NCI-H460 (cell line): ENCODE measurements around the gene SMIM20. TPM values are rescaled to one million over a fixed set of nuclear protein-coding genes. Genes with fewer than 3 reads are reported as not detected.

Experiments
- DNase-seq: peaks from one replicate; pipeline ENCODE4 v3.0.0-alpha.2; 2016; ENCODE audit warnings: low read depth; ENCODE audit errors: extremely low read depth
- total RNA-seq: library from RNA; depleted of rRNA; stranded (reverse); fragments of >200 nt; shearing (Covaris generic); gene quantifications from 2 replicates; pipeline ENCODE4 v1.2.3, GENCODE V29; 2014

Gene SMIM20
- total RNA-seq, 1 experiment from 2014 or later, result 77.6 TPM

DNA sequence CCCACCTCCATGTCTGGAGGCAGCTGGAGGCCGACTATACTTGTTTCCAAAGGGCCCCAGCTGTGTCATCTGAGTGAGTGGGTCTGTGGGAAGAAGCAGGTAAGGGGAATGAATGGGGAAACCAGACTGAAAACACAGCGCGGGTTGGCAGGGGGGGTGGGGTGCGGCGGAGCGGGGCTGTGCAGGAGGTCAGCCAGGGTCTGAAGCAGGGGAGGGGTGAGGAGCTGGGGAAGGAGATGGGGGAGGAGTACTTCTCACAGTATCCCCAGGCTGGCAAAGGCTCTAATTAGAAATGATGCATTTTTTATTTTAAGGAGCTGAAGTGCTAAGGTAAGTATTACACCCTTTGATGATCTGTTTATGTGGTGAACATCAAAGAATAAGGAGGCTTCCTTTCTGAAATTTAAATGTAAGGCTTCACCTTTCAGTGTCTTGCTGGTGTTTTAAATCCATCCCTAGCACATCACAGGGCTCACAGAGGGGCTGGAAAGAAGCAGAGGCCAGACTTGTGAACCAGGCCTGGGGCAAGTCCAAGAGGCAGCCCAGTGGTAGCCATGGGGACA is 37.5 kb downstream of the SMIM20 start:
- DNase-seq, result no peak

DNA sequence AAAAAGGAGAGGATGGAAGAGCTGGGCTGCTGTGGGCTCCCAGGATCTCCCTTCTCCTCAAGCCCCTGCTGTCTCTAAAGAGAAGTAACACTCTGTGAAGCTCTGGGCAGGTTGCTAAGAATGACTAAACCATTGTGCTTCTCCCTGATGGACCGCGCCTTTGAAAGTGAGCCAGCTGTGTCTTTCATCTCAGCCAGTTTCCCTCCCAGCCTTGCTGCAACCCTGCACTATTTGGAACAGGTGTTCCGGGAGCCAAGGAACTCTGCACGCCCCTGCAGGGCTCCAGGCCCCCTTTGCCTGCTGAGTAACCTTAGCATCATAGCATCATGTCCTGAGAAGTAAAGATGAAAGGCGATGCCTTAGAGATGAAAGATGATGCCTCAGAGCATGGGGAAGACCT is 39.7 kb downstream of the SMIM20 start:
- no peak for DNase-seq

DNA sequence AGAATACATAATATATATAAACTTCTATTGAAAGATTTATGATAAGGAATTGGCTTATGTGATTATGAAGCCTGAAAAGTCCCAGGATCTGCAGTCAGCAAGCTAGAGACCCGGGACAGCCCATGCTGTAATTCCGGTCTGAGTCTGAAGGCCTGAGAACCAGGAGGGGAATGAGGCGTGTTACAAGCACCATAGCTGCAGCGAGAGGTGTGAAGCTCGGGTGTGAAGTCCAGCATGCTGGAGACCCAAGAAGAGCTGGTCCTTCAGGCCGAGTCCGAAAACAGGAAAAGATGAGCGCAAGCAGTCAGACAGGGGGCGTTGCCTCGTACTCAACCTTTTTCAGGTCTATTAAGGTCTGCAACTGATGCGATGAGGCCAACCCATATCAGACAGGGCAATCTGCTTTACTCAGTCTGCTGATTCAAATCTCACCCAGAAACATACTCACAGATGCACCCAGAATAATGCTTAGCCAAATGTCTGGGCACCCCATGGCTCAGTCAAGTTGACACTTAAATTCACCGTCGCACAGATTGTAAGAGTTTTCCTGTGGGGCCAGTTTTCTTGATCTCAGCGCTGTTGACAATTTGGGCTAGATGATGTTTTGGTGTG is 40.4 kb downstream of the SMIM20 start:
- DNase-seq, result no peak

DNA sequence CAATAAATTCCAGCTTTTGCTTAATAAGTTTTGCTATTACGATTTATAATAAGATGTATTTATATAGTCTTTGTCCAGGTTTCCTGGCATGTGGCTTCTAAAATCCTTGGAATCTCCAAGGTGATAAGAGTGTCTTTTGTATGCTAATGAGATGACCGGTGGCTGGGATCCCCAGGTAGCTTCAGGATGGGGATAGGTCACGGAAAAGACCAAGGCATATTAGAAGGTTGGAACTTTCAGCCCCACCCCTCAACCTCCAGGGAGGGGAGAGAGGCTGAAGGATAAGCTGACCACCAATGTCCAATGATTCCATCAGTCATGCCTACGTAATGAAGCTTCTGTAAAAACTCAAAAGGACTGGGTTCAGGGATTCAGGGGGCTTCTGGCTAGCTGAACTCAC is 41.7 kb downstream of the SMIM20 start:
- DNase-seq, result no peak

DNA sequence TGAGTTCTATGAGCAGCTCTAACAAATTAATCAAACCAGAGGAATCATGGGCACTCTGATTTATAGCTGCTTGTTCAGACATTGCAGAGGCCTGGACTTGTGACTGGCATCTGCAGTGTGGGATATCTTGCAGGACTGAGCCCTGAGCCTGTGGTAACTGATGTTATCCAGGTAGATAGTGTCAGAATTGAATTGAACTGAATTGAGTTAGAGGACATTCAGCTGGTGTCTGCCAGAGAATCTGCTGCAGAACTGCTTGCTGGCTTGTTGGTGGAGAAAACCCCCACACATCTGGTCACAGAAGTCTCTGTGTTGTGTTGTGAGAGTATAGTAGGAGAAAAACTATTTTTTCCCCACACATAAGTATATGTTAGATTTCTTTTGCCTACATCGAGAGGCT is 42.2 kb downstream of the SMIM20 start:
- no peak for DNase-seq

DNA sequence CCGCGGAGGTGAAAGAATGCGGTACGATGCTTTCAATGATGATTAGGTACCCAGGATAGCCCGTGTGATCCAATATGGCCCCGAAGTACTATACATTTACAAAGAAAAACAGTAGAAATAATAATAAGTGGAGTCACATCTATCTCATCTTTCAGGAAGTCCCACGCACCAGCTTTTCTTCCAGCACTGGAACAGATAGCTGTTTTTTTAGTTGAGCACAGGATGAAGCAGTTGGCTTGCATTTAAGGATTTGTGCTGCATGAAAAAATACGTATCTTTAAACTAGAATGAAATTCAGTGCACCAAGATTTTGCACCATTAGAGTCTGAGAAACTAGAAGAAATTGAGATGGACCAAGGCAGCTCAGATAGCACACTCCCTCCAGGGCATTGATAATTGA is 44.1 kb downstream of the SMIM20 start:
- DNase-seq, result no peak

DNA sequence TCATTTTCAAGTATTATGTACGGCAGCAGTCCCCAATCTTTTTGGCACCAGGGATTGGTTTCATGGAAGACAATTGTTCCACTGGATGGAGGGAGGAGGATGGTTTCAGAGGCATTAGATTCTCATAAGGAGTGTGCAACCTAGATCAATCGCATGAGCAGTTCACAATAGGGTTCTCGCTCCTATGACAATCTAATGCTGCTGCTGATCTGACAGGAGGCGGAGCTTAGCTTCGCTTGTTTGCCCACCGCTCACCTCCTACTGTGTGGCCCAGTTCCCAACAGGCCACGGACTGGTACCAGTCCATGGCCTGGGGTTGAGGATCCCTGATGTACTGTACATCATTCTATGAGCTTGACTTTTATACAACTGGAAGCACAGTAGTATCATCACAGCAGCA is 48.4 kb downstream of the SMIM20 start:
- DNase-seq, result no peak

DNA sequence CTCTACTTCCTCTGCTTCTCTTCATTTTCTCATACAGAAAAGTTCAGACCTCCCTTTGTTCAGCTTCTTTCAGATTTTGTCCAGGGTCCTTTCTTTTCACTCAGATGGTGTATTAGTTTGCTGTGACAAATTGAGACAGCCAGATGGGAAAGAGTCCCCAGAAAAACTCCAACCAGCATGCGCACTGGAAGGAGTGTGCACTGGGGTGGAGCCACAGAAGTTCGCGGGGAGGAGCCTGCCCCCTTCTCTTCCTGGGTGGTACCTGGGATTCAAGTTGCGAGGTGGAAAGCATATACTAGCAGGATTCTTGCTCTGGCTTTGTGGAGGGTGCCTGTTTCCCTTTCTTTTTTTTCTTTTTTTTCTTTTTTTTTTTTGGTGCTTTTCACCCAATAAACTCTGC is 51.6 kb downstream of the SMIM20 start:
- no peak for DNase-seq

DNA sequence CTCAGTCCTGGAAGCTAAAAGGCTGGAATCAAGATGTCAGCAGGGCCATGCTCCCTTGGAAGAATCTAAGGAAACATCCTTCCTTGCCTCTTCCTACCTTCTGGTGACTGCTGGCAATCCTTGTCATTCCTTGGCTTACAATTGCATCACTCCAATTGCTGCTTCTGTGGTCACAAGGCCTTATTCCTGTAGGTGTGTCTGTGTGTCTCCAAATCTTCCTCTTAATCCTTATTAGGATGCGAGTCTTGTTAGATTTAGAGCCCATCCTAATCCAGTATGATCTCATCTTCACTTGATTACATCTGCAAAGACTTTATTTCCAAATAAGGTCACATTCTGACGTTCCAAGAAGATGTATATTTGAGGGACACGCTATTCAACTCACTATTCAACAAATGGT is 52.2 kb downstream of the SMIM20 start:
- no peak for DNase-seq

DNA sequence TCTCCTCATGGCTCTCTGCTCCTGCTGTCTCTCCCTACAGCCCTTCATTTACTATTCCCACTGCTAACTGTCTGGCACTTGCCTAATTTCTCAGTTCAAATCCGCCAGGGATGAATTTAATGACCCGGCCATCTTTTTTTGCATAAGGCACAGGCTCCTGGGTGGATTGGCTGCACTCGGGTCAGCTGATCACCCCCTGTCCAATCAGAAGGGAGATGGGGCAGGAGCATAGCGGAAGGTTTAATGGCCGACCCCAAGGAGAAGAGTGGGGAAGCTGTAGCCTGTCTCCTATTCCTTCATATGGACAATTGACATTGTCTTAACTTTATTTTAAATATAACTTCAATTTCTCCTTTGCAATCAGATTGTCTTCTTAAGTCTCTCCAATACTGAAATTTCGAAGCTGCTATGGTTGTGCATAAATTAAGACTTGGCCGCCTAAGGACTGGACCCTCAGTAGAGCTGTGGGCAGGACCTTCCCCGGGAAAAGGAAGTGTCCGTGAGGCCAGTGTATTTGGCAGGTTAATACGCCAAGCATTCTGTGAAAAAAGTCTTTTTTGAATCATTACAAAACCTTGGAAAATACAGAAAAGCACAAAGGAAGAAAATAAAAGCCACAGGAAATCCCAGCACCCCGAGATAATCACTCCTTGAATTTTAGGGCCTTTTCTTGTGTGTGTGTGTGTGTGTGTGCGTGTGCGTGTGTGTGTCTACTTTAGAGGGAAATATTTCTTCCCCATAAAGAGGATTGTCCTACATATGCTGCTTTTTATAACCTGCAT is 55.5 kb downstream of the SMIM20 start:
- DNase-seq, result no peak

DNA sequence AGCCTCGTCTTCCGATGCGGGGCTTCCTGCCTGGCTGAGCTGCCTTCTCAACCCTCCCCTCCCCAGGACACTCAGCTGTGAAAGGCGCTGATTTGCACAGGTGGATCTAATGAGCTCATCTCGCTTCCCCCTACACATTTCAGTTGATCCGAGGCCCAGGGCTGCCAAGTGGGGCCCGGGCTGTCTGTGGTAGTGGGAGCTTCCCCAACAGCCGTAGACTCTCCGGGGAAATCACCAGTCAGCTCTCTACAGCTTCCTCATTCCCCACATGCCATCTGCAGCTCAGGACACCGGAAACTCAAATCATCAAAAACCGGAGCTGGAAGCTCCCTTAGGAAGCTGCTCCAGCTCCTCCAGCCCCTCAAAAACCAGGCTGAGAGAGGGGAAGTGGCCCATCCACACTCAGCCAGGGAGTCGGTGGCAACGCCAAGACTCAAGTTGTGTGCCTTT is 56.2 kb downstream of the SMIM20 start:
- DNase-seq, result no peak

DNA sequence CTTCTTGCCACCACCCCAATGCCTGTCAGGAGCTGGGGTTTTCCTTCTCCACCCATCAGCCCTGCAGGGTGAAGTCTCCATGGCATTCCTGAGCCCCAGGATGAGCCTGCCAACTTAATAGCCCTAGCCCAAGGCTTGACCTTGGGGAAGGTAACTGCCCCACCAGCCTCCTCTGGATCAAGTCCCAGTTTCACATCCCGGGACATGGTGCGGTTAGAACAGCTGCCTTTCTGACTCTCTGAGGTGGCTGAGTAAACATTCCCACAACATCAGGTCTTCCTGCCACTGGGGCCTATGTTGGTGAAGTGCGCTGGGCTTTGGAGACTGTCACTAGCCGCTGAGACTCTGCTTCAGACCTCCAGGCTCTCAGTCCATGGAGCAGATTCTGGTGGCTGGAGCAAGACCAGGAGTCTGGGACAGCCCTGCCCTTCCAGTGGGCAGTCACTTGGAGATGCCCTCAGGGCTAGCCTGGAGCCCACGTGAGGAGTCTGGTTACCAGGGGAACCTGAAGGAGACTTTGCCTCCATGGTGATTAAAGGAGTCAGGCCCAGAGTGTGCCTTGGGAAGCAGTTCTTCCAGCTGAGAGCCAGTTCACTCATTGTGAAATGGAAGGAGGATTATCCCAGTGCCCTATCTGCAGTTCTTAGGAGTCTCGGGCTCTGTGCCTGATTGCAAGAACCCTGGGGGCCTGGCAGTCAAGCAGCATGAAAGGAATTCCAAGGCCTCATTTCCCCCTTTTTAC is 56.8 kb downstream of the SMIM20 start:
- no peak for DNase-seq

DNA sequence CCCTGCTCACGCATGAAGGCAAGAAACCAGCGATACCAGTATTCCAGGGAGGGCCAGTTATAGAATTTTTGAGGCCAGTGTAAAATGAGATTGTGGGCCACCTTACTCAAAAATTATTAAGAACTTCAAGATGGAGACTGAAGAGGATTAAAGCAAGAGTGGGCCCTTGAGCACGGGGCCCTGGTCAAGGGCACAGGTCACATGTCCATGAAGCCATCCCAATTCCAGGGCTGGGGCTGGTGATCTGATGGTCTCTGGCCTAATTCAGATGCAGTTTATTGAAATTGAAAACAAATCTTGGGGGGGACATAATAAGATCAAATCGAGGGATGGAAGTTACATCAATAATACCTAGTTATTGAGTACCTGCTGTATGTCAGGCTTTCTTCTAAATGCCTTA is 58.3 kb downstream of the SMIM20 start:
- no peak for DNase-seq

DNA sequence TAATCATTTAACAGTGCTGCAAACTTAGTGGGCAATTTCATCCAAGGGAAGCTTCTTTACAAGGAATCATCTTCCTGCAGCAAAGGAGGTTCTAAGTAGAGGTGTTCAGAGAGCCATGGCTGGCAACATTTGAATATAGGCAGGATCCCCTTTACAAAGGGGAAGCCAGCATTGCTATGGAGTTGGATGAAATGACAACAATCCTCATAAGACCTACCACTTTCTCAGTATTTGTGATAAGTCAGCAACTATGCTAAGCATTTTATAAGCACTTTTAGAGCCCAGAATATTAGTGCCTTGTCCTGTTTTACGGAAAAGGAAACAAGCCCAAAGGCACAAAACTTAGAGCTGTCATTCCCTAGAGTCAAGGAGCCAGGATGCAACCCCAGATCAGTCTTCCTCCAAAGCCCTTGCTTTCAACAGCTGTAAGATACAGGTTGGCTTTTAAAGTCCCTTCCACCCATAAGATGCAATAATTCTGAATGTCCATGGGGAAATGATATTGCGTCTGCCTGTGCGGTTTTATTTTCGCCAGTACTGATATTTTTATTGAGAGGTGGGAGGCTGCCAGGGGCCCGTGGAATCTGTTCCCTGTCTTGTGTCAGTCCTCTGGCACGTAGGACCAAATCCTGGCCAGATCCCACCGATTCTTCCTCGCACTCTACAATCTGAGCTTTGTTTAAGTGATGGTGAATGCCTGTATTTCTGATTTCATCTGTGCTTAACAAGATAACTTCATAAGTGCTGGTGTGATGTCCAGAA is 59.1 kb downstream of the SMIM20 start:
- no peak for DNase-seq

DNA sequence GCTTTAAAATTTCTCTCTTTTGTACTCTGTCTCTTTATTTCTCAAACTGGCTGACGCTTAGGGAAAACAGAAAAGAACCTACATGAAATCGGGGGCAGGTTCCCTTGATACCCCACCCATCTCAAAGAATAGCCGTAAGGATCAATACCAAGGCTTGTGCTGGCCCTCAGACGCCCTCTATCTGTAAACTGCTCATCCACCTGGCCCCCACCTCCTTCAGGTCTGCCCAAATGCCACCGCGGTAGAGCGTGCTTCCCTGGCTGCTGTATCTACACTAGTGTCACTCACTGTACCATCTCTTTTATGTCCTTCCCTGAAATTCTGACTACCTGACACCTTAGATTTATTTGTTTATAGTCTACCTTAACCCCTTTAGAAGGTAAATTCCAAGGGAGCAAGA is 62.8 kb downstream of the SMIM20 start:
- no peak for DNase-seq

DNA sequence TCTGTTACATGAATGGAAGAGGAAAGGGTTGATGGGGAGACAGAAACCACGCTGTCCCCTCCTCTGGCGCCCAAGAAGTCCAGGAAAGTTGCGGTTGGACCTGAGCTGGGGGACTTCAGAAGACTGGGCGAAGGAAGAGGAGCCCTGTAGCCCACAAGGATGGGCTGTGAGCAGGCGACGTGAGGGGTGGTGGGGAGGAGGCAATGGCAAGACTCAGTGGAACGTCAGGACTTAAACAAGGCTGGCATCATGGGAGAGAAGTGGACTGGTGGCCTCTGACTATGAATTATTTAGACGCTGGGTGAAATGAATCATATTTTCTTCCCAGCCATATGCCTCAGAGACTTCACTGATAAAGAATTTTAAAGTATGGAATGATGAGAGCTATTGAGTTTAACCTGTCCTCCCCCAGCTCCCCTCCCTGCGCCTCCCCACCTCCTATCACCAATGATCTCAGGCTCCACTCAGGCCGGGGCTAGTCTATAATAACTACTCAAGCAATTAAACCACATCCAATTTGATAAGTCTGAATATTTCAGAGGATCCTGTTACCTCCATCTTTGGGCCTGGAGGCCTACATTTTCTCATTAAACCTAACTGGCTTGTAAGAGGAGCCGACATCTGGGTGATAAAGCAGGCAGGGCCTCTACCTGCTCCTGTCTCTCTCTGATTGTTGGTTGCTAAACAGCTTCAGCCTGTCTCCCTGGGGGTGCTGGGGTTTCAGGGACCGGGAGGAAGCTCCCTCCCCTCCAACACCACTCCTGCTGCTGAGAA is 63.6 kb downstream of the SMIM20 start:
- DNase-seq, result no peak

DNA sequence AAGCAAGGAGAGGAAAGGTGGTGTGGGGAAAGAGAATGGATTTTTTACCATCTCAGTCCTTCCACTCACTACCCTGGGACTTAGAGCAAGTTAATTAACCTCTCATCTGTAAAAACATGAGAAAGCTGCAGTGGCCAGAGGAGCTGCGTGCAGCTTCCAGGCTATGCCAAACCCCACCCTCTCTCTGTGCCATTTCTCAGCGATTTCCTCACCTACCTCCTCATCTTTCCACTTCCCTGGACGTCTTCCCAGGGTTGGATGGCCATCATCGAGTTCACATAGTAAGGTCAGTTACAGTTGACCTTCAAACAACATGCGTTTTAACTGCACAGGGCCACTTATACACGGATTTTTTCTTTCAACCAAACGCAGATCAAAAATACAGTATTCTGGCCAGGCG is 64.3 kb downstream of the SMIM20 start:
- DNase-seq, result no peak
